COLO668 (cell line): ENCODE measurements around the gene CCDC124.

Source experiments
- DNase-seq: peaks from one replicate; lab custom pipeline; 2025; ENCODE audit not compliant: unreplicated experiment; lab: John Stamatoyannopoulos, UW

CCDC124 gene

GRCh38 chr19:17933414-17934129, 757 bp downstream of the CCDC124 start:
- DNase-seq: no peak

GRCh38 chr19:17936379-17936778, 3.6 kb downstream of the CCDC124 start:
- no peak for DNase-seq

- DNase-seq: no peak
Measured at GRCh38 chr19:17937371-17937900, 4.6 kb downstream of the CCDC124 start.

DNA sequence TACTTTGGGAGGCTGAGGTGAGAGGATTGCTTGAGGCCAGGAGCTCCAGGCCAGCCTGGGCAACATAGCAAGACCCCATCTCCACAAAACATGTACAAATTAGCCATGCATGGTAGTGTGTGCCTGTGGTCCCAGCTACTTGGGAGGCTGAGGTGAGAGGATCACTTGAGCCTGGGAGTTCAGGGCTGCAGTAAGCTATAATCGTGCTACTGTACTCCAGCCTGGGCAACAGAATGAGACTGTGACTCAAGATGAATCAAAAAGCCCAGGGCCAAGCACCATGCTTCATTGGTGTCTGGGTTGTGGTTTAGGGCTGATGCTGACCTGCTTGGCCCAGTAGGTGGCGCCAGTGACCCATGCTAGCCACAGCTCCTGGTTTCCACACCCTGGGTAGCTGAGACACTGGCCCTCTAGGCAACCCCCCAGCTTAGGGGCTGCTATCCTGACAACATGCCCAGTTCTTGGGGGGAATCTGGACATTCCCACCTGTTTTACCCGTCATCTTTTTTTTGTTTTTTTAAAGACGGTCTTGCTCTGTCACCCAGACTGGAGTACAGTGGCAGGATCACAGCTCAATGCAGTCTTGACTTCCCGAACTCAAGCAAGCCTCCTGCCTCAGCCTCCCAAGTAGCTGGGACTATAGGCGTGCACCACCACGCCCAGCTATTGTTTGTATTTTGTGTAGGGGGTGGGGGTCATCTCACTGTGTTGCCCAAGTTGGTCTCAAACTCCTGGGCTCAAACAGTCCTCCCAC, 5.5 kb downstream of the CCDC124 start:
- peak; percentile 66 for DNase-seq

DNA sequence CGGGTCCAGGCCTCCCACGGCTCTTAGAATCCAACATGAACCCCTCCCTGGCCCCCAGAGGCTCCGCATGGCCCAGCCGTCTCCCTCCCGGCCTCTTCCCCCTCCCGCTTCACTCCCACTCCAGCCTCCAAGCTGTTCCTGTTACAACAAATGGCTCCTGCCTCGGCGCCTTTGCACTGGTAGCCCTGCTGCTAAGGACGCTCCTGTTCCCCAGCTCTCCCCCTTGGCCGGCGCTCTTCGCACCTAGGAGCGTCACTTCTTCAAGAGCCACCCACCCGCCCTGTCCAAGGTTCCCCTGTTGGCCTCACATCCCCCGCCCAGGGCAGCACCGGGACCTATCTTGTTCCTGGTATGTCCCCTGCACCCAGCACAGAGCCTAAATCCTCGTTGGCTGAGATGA, 9.4 kb downstream of the CCDC124 start:
- DNase-seq: no peak

GRCh38 chr19:17942582-17943273, 9.9 kb downstream of the CCDC124 start:
- DNase-seq: no peak

- DNase-seq: no peak
Measured at GRCh38 chr19:17943274-17944221, 10.7 kb downstream of the CCDC124 start.

DNA sequence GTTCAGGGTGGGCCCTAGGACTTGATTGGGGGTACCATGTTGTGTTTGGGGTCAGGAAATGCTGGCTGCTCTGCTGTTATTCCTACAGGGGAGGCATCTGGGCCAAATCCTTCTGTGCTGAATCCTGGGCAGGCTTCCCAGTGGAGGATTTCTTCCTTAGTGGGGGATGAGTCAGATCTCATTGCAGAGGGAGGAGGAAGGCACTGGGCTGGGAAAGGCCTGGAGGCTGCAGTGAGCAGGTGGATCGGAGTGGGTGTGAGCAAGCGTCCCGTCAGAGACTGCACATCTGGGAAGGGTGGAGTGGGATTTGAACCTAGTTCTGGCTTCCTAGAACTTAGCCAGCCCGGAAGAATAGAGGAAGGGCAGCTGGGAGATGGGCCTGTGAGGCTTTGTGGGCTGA, 11.5 kb downstream of the CCDC124 start:
- no peak for DNase-seq

GRCh38 chr19:17946965-17947784, 14.4 kb downstream of the CCDC124 start:
- no peak for DNase-seq

DNA sequence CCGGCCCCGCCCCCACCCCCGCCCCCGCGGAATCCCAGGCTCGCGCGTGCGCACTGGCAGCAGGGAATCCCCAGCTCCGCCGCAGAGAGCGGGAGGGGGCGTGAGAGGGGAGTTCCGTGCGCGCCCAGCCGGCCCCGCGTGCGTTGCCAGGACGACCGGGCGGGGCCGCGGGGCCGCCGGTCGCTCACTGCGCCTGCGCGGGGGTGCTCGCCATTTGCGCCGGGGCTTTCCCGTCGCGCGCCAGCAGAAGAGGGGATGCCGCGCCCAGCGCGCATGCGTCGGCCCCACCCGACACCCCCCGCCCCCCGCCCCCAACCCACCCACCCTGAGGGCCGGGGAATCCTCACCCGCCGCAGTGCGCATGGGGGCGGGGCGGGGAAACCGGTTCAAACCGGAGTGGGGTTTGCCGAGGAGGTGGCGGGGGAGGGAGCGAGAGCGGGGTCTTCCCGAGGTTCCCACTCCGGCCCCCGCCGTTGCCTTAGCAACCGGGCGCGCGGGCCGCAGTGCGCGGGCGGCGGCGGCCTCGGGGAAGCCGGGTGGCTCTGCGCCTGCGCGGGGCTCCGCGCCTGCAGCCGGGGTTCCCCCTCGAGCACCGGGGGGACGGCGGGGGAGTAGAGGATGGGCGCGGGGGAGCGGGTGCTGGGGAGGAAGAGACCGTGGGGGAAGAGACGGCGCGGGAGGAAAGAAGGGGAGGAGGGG, 15.1 kb downstream of the CCDC124 start:
- DNase-seq: peak; percentile 98

DNA sequence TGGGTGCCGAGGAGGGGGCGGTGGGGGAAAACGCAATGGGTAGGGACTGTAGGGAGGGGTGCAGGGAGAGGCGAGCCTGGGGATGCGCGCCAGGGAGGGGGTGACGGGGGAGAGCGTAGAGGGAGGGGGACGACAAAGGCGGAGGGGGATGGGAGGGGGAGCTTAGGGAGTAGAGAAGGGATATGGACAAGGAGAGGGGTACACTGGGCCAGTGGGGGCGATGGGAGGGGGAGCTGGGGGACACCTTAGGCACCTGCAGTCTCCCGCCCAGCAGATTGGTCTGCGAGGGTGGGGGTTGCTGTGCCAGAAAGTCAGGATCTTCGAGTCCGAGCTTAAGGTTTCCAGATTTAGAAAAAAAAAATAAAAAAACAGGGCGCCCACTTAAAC, 15.7 kb downstream of the CCDC124 start:
- peak; percentile 77 for DNase-seq

- peak; percentile 43 for DNase-seq
Measured at GRCh38 chr19:17948931-17949930, 16.4 kb downstream of the CCDC124 start.

DNA sequence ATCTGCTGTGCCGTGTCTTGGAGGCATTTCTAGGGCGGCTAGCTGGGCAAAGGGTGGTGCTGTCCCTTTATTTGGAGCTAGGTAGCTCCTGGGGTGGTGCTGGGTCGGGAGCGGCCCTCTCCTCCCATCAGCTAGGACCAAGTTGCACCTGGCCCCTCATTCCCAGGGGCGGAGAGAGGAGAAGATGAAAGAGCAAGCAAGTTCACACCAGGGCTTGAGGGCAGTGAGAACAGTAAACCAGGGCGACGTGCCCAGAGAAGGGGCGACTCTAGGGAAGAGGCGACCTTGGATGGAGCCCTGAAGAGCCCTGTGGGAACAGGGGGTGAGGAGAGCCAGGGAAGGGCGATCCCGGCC, 17.1 kb downstream of the CCDC124 start:
- DNase-seq: peak; percentile 43

- peak; percentile 9 for DNase-seq
Measured at GRCh38 chr19:17950310-17951156, 17.7 kb downstream of the CCDC124 start.

DNA sequence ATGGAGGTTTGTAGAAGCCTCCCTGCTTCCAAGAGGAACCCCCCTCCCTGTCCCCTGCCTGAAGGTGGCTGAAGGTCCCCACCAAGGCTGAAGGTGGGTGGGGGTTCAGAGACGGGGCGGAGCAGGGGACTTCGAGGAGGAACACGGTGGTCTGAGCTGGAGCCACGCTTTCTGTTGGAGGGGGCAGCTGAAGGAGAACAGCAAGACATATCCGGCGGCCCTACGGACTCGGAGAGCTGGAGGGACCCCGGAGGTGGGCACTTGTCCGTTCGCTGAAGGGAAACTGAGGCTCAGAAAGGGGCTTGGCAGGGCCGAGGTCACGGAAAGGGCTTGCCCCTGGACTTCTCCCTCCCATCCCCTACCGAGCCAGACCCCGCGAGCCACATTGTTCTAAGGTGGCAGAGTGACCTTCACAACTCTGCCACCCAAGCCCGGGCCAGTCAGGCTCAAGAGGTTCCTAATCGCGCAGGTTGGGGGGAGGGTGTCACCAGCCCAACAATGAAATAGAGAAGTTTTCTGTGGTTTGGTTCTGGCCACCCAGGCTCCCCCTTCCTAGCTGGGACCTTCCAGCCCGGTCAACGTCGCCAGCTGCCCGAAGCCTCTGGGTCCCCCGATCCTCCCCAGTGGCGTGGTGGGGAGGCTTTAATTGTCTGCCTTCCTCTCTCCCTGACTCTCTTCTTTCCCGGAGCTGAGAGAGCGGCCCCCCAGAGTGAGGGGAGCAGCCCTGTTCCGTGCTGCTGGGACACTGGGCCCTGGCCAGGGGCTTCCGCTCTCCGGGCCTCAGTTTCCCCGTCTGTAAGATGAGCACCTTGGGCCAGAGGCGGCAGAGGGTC, 18.6 kb downstream of the CCDC124 start:
- DNase-seq: no peak
